Mucosa of descending colon (tissue), 3 donors: ENCODE results near the gene SEPTIN1. TPM values are rescaled to one million over a fixed set of nuclear protein-coding genes. Genes with fewer than 3 reads are reported as not detected.

ENCODE experiments used
- ATAC-seq: fragments of 200-7000 bp; cut with Tn5 transposase; one replicate; pipeline ENCODE4 v1.9.1; 2020; ENCODE audit warnings: mild to moderate bottlenecking, moderate library complexity
- DNase-seq, 3 donors: peaks; one replicate each; pipeline ENCODE4 v3.0.0-alpha.2; 2020
- H3K36me3 ChIP-seq: fragments of 200-600 bp; one replicate; pipeline ENCODE4 v1.8.0; 2021; ENCODE audit warnings: low read depth, mild to moderate bottlenecking
- H3K4me1 ChIP-seq: fragments of 200-600 bp; one replicate; pipeline ENCODE4 v1.8.0; 2021; ENCODE audit warnings: low read depth, mild to moderate bottlenecking
- H3K4me3 ChIP-seq: fragments of 200-600 bp; one replicate; pipeline ENCODE4 v1.8.0; 2021; ENCODE audit warnings: mild to moderate bottlenecking
- H3K9me3 ChIP-seq: fragments of 200-600 bp; one replicate; pipeline ENCODE4 v1.8.0; 2021; ENCODE audit warnings: mild to moderate bottlenecking
- CTCF ChIP-seq: fragments of 200-600 bp; IDR thresholded peaks from one replicate; pipeline ENCODE4 v1.8.0; 2022; ENCODE audit warnings: antibody characterized with exemption, mild to moderate bottlenecking
- intact Hi-C, 2 donors: fragments of 100-400 bp; cut with DNase I in 1 of 2; cut with micrococcal nuclease in 1 of 2; formaldehyde crosslinking; loops; one replicate each; pipeline versions ENCODE4 v1.11.0 to v1.11.1; 2022; cut with DNase I, micrococcal nuclease
- long read RNA-seq, 2 donors: library from polyadenylated mRNA; unstranded; transcript quantifications; one replicate each; pipeline ENCODE4 v2.0.0, GENCODE V29; 2019 to 2021
- total RNA-seq, 3 donors: library from RNA; stranded (reverse); fragmentation: NEBNext Ultra II Directional in 2 of 3; extraction: Animal tissue kit (Norgen Biotek cat#: 25700) in 2 of 3; gene quantifications; one replicate each; pipeline versions ENCODE4 v1.2.1 to v1.2.4, GENCODE V29; 2021 to 2023
- donor health status: DM: no; HTN: no; CAD: no; lungs with moderate emphysema.
- donor health status: DM: no; HTN: no; CAD: no.
- donor health status: DM: no; HTN: yes; CAD: no.

Gene SEPTIN1, protein sequence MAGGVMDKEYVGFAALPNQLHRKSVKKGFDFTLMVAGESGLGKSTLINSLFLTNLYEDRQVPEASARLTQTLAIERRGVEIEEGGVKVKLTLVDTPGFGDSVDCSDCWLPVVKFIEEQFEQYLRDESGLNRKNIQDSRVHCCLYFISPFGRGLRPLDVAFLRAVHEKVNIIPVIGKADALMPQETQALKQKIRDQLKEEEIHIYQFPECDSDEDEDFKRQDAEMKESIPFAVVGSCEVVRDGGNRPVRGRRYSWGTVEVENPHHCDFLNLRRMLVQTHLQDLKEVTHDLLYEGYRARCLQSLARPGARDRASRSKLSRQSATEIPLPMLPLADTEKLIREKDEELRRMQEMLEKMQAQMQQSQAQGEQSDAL
- 1 to 10 TPM; 5.6 to 6.1 (median 6.0) TPM for total RNA-seq
- long read RNA-seq, donor 1, partial matches to known transcripts = 8 of 10 reads
- long read RNA-seq, donor 1, other reads (novel, unspliced or antisense) = 2 of 10 reads
- long read RNA-seq, donor 2, partial matches to known transcripts = 6 of 6 reads
- long read RNA-seq, donor 2, other reads (novel, unspliced or antisense) = 0 of 6 reads

DNA sequence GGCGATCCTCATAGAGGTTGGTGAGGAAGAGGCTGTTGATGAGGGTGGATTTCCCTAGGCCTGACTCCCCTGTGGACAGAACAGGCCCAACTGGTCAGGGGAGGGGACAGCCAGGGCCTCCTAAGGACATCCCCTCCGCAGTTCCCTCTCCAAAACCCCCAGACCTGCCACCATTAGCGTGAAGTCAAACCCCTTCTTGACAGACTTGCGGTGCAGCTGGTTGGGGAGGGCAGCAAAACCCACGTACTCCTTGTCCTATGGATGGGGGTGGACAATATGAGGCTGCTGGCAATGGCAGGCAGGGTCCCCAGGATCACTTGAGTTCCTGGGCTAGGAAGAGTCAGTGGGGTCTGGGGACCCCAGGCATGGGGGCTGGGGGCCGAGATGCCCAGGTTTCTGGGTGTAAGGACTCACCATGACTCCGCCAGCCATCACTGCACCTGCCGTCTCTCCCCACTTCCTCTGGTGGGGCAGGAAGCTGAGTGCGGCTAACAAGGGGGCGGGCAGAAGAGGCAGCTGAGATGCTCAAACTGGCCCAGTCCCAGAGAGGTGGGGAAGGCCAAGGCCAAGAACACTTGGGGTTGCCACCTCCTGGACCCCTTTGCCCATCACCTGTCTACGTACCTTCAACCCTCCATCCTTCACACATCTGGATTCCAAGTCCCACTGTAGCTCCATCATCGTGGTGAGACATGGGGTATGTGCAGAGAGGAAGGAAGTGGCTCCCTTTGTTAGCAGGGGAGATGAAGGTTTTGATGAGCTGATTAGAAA is at the start of gene SEPTIN1:
Gene SEPTIN1 (minus strand): TSS at position 451 of the 771 bp plus-strand sequence. CDS start 19 bp downstream, at position 432.
- TF ChIP-seq CTCF = no peak
- H3K4me3 ChIP-seq = no peak within 1 kb of the TSS
- H3K36me3 ChIP-seq = no peaks in the 10 kb centered on the region
- H3K9me3 ChIP-seq = no peaks in the 10 kb centered on the region
- intact Hi-C loops = no loop called here
- peaks cover 5% of the 10 kb centered on the region for H3K4me1 ChIP-seq
- DNase-seq (peak; percentile 58 to 84 (median 66)), ATAC-seq (peak; percentile 7)

DNA sequence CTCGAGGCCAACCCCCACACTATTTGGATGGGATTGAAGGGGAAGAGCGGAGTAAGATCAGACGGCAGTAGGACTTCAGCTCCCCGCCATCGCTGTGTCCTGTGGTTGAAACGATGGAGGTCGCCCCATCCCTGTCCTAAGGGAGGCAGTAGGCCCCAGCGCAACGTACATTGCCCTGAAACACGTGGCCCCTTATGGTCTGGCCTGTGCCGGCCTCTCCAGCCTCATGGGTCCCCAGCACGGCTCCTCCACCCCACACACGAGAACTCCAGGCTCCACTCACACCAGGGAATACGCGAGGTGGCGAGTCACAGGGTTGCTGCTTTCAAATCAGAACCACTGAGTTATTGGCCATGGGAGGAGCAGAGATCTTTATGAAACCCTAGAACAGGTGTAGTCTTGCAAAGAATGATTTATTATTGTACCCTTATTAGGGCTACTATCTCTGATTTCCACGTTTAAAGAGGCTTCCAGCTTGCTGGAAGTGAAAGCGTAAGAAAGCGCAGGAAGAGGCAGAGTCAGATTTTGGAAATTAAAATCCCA is 48.1 kb upstream of the SEPTIN1 start:
- Histone ChIP-seq H3K36me3 (no peaks in the 10 kb centered on the region), H3K4me1 (peaks cover 11% of the 10 kb centered on the region), H3K9me3 (no peaks in the 10 kb centered on the region), H3K4me3 (no peak overlapping the region)
- DNase-seq (peak in 2 of 3 donors; percentile 66 to 72), ATAC-seq (peak; percentile 3)
- intact Hi-C loops = no loop called here
- no peak for TF ChIP-seq CTCF

DNA sequence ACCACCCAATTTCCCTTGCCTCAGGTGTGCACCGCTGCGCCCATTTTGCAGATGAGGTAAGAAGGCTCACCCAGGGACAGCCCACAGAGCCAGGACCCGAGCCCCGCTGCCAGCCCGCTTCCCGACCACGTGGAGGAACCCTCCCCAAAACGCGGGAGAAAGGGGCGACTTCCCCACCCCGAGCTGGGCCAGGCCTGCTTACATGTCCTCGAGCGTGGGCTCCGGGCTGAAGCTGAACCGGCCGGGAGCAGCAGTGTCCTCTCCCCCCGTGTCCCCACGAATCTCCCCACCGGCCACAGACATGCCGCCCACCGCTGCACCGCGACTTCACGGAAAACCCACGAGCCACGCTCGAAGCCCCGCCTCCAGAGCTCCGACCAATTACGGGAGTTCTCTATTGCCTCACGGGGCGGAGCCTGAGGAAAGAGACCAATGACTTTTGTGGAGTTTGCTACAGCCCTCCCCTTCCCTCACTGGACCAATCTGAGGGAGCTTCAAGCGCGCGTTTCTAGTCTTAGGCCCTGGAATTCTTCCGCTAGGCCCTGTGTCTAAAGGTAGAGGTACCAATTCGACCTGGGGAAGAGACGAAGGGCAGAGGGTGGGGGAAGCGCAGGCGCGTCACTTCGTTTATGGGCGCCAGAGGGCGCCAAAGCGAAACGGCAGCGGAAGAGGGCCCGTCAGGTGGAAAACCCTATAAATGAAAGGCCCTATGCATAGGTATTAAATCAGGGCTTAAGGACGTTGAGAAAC is 47.5 kb upstream of the SEPTIN1 start, which contains the start of gene DCTPP1:
Gene DCTPP1 (minus strand): TSS at position 353 of the 750 bp plus-strand sequence. CDS start 50 bp downstream, at position 303.
- no peaks in the 10 kb centered on the region for H3K36me3 ChIP-seq
- no peaks in the 10 kb centered on the region for H3K9me3 ChIP-seq
- DNase-seq = peak; percentile 95 to 98 (median 96)
- TF ChIP-seq CTCF = peak; percentile 68
- peak within 1 kb of the TSS; percentile 40 for H3K4me3 ChIP-seq
- H3K4me1 ChIP-seq = peaks cover 11% of the 10 kb centered on the region
- intact Hi-C loops = no loop called here
- ATAC-seq = peak; percentile 97

GRCh38 chr16:30429418-30429677 is 47.0 kb upstream of the SEPTIN1 start:
- peaks cover under 1% of the 10 kb centered on the region for H3K36me3 ChIP-seq
- no peaks in the 10 kb centered on the region for H3K9me3 ChIP-seq
- intact Hi-C loops = no loop called here
- H3K4me3 ChIP-seq = peak overlapping the region; percentile 40
- no peak for DNase-seq
- H3K4me1 ChIP-seq = peaks cover 11% of the 10 kb centered on the region
- ATAC-seq = peak; percentile 59
- no peak for TF ChIP-seq CTCF

DNA sequence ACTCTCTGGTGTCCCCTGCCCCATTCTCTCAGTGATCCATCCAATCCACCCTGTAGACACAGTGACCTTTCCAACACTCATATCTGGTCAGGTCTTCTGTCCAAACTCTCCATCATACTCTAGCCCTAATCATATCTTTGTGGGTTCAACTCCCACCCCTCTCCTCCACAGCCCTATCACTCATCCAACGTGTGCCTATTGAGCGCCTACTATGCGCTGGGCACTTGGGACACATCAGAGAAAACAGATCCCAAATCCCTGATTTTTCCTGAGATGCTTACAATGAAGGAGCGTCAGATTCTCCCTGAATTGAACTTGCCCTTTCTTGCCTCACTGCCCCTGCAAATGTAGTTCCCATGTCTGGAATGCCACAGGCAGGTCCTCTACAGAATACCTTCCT is 45.7 kb upstream of the SEPTIN1 start:
- Histone ChIP-seq H3K36me3 (peaks cover 7% of the 10 kb centered on the region), H3K4me1 (peaks cover 11% of the 10 kb centered on the region), H3K9me3 (no peaks in the 10 kb centered on the region), H3K4me3 (no peak overlapping the region)
- TF ChIP-seq CTCF = no peak
- no peak for DNase-seq
- intact Hi-C loops = no loop called here
- ATAC-seq = no peak
